AG04450 (cell line): ENCODE data around the gene SFMBT2. TPM values are rescaled to one million over a fixed set of nuclear protein-coding genes. Genes with fewer than 3 reads are reported as not detected.

Experiments used
- CTCF ChIA-PET: fragments of 300-600, 350-600 bp; formaldehyde crosslinking; extraction: SDS; loops from one replicate; lab custom pipeline; 2022; ENCODE audit warnings: antibody characterized with exemption, inconsistent platforms; lab: Charles Lee
- POLR2A ChIA-PET: fragments of 350-600 bp; formaldehyde crosslinking; extraction: SDS; loops from one replicate; lab custom pipeline; 2021; ENCODE audit warnings: antibody characterized with exemption, inconsistent platforms; lab: Yijun Ruan, JAX
- DNase-seq: peaks from one replicate; pipeline ENCODE4 v3.0.0-alpha.2; 2011; ENCODE audit warnings: low read depth, low spot score
- H3K27ac ChIP-seq: one replicate; pipeline ENCODE4 v1.5.1; 2012; ENCODE audit warnings: low read depth, low read length, control low read depth
- H3K27me3 ChIP-seq: one replicate; pipeline ENCODE4 v1.6.0; 2012; ENCODE audit warnings: low read length; ENCODE audit not compliant: control insufficient read depth, insufficient read depth
- H3K4me3 ChIP-seq: 2 replicates; pipeline ENCODE4 v1.5.1; 2011; ENCODE audit warnings: mild to moderate bottlenecking, low read depth, low read length, control low read depth
- H3K9me3 ChIP-seq: 2 replicates; pipeline ENCODE4 v1.5.1; 2012; ENCODE audit warnings: low read length; ENCODE audit not compliant: control insufficient read depth, insufficient read depth
- polyA plus RNA-seq: library from polyadenylated mRNA; depleted of rRNA; stranded (reverse); fragments of >200 nt; gene quantifications from 2 replicates; pipeline ENCODE4 v1.2.3, GENCODE V29; 2011
- TF ChIP-seq, protein P1 (sequence below): IDR thresholded peaks from 2 replicates; pipeline ENCODE4 v1.5.1; 2011; ENCODE audit warnings: low read depth, low read length, control low read depth, inconsistent platforms

SFMBT2 gene
- polyA plus RNA-seq, 1 experiment = 1.4 TPM

DNA sequence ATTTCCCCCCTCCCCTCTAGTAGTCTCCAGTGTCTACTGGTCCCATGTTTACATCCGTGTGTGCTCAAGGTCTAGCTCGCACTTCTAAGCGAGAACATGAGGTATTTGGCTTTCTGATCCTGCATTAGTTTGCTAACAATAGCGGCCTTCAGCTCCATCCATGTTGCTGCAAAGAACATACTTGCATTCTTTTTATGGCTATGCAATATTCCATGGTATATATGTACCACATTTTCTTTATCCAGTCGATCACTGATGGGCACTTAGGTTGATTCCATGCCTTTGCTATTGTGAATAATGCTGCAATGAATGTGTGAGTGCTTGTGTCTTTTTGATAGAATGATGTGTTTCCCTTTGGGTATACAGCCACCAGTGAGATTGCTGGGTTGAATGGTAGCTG, 160.6 kb downstream of the SFMBT2 start:
- CTCF ChIA-PET = no interaction called here

DNA sequence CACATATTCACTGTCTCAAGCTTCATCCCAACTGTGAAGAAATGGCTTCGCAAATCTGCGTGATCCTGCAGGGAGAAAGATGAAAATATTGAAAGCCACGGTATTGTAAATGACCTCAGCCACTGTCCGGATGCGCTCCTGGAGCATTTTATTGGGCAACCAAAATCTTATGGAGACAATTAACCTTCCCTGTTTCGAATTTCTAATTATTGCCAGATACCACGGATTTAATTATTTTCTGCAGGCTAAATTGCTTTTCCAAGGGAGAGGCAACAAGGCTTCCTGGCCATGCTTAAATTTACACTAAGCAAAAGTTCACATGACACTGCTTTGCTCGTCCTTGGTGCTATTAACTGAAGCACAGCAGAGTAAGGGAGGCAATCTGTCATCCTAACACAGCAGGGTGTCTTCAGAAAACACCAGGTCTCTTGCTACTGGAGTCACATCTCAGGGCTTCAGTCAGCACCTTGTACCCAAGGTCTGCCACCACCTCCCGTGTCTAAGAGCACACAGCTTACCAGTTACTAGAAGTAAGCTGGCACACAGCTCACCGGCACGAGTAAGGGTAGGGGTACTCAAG, 162.2 kb downstream of the SFMBT2 start:
- TF ChIP-seq, protein P1, sequence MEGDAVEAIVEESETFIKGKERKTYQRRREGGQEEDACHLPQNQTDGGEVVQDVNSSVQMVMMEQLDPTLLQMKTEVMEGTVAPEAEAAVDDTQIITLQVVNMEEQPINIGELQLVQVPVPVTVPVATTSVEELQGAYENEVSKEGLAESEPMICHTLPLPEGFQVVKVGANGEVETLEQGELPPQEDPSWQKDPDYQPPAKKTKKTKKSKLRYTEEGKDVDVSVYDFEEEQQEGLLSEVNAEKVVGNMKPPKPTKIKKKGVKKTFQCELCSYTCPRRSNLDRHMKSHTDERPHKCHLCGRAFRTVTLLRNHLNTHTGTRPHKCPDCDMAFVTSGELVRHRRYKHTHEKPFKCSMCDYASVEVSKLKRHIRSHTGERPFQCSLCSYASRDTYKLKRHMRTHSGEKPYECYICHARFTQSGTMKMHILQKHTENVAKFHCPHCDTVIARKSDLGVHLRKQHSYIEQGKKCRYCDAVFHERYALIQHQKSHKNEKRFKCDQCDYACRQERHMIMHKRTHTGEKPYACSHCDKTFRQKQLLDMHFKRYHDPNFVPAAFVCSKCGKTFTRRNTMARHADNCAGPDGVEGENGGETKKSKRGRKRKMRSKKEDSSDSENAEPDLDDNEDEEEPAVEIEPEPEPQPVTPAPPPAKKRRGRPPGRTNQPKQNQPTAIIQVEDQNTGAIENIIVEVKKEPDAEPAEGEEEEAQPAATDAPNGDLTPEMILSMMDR = no peak
- Histone ChIP-seq H3K4me3 (no peak overlapping the region), H3K27ac (no peak overlapping the region), H3K9me3 (no peaks in the 10 kb centered on the region), H3K27me3 (no peaks in the 10 kb centered on the region)
- DNase-seq = no peak
- POLR2A ChIA-PET = no interaction called here
- CTCF ChIA-PET = no interaction called here

More for the DNA sequence above, 160.6 kb downstream of the SFMBT2 start:
- POLR2A ChIA-PET = no interaction called here
- H3K27me3 ChIP-seq = no peaks in the 10 kb centered on the region
- H3K9me3 ChIP-seq = no peaks in the 10 kb centered on the region
- TF ChIP-seq, protein P1 = no peak
- no peak for DNase-seq
- no peak overlapping the region for H3K4me3 ChIP-seq
- no peak overlapping the region for H3K27ac ChIP-seq

DNA sequence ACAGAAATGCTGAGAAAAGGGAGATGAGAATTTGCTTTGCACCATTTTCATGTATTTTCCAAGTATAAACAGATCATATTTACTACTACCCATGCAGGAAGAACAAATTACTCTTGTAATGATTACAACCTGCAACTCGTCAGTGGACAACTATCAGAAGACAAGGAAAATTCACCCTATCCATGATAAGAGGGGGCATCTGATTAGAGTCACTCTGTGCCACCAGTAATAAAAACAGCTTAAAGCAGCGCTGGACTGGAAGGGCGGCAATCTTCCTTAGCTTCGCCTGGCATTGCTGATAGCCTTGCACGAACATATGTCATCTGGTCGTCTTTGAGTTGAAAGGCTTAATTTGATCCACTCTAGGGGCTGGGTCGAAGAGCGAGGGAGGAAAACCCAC, 162.7 kb downstream of the SFMBT2 start:
- ChIA-PET CTCF (no interaction called here), POLR2A (no interaction called here)
- DNase-seq = no peak
- Histone ChIP-seq H3K27me3 (no peaks in the 10 kb centered on the region), H3K4me3 (no peak overlapping the region), H3K27ac (no peak overlapping the region), H3K9me3 (no peaks in the 10 kb centered on the region)
- TF ChIP-seq, protein P1 = no peak

DNA sequence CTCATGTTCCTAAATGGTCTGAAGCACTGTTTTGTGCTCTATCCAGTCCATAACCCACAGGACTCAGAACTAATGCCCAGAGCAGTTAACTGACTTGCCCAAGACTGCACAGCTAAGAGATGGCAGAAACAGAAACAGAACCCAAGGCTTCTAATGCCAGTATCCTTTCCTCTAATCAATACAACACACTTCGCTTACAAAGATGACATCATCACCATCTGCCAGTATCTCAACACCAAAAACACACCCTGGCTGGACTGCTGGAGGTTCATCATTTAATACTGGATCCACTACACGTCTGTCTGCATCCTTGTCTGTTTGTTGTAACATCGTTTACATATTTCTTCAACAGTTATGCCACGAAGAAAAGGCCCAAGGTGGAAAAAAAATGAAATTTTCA, 165.3 kb downstream of the SFMBT2 start:
- no peak overlapping the region for H3K4me3 ChIP-seq
- TF ChIP-seq, protein P1 = no peak
- ChIA-PET CTCF (interaction anchor here (0.6 kb wide), 1 partner anchor 12 kb away, joined by 3 read pairs; no protein-coding TSS in a partner anchor), POLR2A (no interaction called here)
- no peaks in the 10 kb centered on the region for H3K27me3 ChIP-seq
- H3K9me3 ChIP-seq = no peaks in the 10 kb centered on the region
- DNase-seq = no peak
- no peak overlapping the region for H3K27ac ChIP-seq

DNA sequence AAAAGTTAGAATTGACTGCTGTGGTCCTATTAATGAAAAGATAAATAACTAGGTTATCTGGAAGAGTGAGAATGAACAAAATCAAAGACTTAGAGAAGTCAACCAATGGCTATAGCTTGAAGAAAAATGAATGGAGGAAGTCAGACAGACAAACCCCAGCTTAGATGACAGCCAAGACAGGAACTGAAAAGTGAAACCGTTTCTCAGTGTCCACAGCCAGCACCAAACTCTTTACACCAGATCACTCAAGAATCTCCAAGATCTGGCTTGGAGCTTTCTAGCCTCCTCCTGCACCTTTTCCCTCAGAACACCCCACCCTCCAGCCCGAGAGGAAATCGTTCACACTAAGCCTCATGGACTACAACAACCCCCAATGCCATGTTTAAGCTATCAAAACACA, 167.0 kb downstream of the SFMBT2 start:
- ChIA-PET CTCF (no interaction called here), POLR2A (no interaction called here)
- H3K27ac ChIP-seq = no peak overlapping the region

More for the DNA sequence above, 167.0 kb downstream of the SFMBT2 start:
- no peaks in the 10 kb centered on the region for H3K9me3 ChIP-seq
- no peak for DNase-seq
- no peaks in the 10 kb centered on the region for H3K27me3 ChIP-seq
- H3K4me3 ChIP-seq = no peak overlapping the region
- TF ChIP-seq, protein P1 = no peak
